ENCODE measurements around the gene TRIM3.

The TRIM3 gene

DNA sequence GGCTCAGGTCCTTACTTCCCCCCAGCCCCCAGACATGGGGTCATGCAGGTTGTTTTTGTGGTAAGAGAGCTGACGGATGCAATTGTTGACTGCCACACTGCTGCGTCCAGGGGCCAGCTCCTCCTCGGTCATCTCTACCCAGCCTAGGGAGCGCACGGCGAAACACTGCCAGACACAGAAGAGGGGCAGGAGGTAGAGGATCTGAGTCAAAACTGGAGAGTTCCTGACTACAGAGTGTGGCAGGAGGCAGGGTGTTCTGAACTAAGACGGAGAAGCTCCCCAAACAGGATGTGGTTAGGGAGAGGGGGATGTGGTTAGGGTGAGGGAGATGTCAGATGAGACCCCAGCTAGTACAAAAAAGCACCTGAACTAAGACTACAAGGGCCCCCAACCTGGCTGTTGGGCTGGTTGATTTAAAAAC, 71.2 kb downstream of the TRIM3 start:
- Histone ChIP-seq H3K9ac (ENCODE audit: low read length) (peak overlapping the region; percentile 49), H3K36me3 (replicated peaks; ENCODE audit: low read depth, low read length) (no peaks in the 10 kb centered on the region), H3K79me2 (ENCODE audit: low read length) (no peaks in the 10 kb centered on the region), H3K27ac (ENCODE audit: low read length) (peak overlapping the region; percentile 54), H3K4me1 (ENCODE audit: low read length) (peaks cover 28% of the 10 kb centered on the region), H4K20me1 (ENCODE audit: insufficient read depth, low read length) (no peaks in the 10 kb centered on the region), H3K4me3 (ENCODE audit: low read length) (peak overlapping the region; percentile 68), H2AFZ (ENCODE audit: low read depth, low read length) (0 out of 2 replicates have a peak overlapping the region, but pooled peaks have one; percentile 25), H3K4me2 (ENCODE audit: low read length) (peak overlapping the region; percentile 92), H3K9me3 (ENCODE audit: insufficient read depth, low read length) (no peaks in the 10 kb centered on the region), H3K27me3 (ENCODE audit: low read depth, low read length) (no peaks in the 10 kb centered on the region)
- no peak for TF ChIP-seq EZH2phosphoT487 (IDR thresholded peaks at IDR 0.05; ENCODE audit: low read depth)
- TF ChIP-seq, protein P1, sequence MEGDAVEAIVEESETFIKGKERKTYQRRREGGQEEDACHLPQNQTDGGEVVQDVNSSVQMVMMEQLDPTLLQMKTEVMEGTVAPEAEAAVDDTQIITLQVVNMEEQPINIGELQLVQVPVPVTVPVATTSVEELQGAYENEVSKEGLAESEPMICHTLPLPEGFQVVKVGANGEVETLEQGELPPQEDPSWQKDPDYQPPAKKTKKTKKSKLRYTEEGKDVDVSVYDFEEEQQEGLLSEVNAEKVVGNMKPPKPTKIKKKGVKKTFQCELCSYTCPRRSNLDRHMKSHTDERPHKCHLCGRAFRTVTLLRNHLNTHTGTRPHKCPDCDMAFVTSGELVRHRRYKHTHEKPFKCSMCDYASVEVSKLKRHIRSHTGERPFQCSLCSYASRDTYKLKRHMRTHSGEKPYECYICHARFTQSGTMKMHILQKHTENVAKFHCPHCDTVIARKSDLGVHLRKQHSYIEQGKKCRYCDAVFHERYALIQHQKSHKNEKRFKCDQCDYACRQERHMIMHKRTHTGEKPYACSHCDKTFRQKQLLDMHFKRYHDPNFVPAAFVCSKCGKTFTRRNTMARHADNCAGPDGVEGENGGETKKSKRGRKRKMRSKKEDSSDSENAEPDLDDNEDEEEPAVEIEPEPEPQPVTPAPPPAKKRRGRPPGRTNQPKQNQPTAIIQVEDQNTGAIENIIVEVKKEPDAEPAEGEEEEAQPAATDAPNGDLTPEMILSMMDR (IDR thresholded peaks at IDR 0.05; ENCODE audit: low read depth, low read length), result no peak

DNA sequence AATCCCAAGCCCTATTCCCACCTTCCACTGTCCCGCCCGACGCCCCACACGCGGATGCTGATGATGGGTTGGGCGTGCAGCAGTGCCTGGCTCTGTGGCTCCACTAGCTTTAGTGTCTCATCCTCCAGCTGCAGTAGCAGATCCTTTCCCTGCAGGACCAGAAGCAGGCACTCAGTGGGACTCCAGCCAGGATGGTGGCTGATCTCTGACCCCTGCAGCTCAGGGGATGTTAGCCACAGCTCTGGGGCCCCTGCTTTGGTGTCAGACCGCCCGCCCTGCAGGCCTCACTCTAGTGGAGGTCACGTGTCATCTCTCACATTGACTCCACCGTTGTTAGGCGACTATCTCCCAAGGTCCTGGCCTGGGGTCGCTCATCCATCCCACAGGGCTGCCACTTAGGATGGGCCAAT, 71.7 kb downstream of the TRIM3 start:
- 0 out of 2 replicates have a peak overlapping the region, but pooled peaks have one; percentile 25 for H2AFZ ChIP-seq (ENCODE audit: low read depth, low read length)
- no peaks in the 10 kb centered on the region for H3K79me2 ChIP-seq (ENCODE audit: low read length)
- H3K9me3 ChIP-seq (ENCODE audit: insufficient read depth, low read length), result no peaks in the 10 kb centered on the region
- no peaks in the 10 kb centered on the region for H3K36me3 ChIP-seq (replicated peaks; ENCODE audit: low read depth, low read length)
- H3K4me3 ChIP-seq (ENCODE audit: low read length), result peak overlapping the region; percentile 68
- peaks cover 28% of the 10 kb centered on the region for H3K4me1 ChIP-seq (ENCODE audit: low read length)
- H3K27ac ChIP-seq (ENCODE audit: low read length), result peak overlapping the region; percentile 54
- peak overlapping the region; percentile 49 for H3K9ac ChIP-seq (ENCODE audit: low read length)
- H3K27me3 ChIP-seq (ENCODE audit: low read depth, low read length), result no peaks in the 10 kb centered on the region
- H3K4me2 ChIP-seq (ENCODE audit: low read length), result peak overlapping the region; percentile 92
- no peaks in the 10 kb centered on the region for H4K20me1 ChIP-seq (ENCODE audit: insufficient read depth, low read length)
- no peak for TF ChIP-seq EZH2phosphoT487 (IDR thresholded peaks at IDR 0.05; ENCODE audit: low read depth)
- TF ChIP-seq, protein P1 (IDR thresholded peaks at IDR 0.05; ENCODE audit: low read depth, low read length), result no peak

DNA sequence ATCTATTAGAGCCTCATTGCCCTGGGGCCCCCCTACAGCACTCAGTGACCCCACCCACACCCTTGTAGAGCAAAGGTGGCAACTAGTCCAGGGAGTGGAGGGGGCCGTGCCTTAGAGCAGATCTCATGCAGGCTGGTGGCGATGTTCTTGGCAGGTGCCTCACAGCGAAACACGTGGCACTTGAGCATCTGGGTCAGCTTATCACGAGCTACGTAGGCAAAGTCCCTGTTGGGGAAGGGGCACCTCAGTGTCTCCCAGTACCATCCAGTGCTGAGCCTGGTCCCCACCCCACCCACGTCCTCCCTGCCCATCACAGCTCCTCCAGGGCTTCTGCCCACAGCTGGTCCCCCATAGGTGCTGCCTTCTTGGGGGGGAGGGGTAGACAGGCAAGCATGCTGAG, 72.3 kb downstream of the TRIM3 start:
- Histone ChIP-seq H3K9me3 (ENCODE audit: insufficient read depth, low read length) (no peaks in the 10 kb centered on the region), H3K4me3 (ENCODE audit: low read length) (no peak overlapping the region), H3K36me3 (replicated peaks; ENCODE audit: low read depth, low read length) (no peaks in the 10 kb centered on the region), H3K9ac (ENCODE audit: low read length) (no peak overlapping the region), H3K27me3 (ENCODE audit: low read depth, low read length) (no peaks in the 10 kb centered on the region), H3K4me1 (ENCODE audit: low read length) (peaks cover 28% of the 10 kb centered on the region), H4K20me1 (ENCODE audit: insufficient read depth, low read length) (no peaks in the 10 kb centered on the region), H3K4me2 (ENCODE audit: low read length) (peak overlapping the region; percentile 92; the same call in 1 of the 2 replicates), H2AFZ (ENCODE audit: low read depth, low read length) (no peak overlapping the region), H3K79me2 (ENCODE audit: low read length) (no peaks in the 10 kb centered on the region), H3K27ac (ENCODE audit: low read length) (no peak overlapping the region)
- TF ChIP-seq EZH2phosphoT487 (IDR thresholded peaks at IDR 0.05; ENCODE audit: low read depth), result no peak
- TF ChIP-seq, protein P1 (IDR thresholded peaks at IDR 0.05; ENCODE audit: low read depth, low read length), result no peak

DNA sequence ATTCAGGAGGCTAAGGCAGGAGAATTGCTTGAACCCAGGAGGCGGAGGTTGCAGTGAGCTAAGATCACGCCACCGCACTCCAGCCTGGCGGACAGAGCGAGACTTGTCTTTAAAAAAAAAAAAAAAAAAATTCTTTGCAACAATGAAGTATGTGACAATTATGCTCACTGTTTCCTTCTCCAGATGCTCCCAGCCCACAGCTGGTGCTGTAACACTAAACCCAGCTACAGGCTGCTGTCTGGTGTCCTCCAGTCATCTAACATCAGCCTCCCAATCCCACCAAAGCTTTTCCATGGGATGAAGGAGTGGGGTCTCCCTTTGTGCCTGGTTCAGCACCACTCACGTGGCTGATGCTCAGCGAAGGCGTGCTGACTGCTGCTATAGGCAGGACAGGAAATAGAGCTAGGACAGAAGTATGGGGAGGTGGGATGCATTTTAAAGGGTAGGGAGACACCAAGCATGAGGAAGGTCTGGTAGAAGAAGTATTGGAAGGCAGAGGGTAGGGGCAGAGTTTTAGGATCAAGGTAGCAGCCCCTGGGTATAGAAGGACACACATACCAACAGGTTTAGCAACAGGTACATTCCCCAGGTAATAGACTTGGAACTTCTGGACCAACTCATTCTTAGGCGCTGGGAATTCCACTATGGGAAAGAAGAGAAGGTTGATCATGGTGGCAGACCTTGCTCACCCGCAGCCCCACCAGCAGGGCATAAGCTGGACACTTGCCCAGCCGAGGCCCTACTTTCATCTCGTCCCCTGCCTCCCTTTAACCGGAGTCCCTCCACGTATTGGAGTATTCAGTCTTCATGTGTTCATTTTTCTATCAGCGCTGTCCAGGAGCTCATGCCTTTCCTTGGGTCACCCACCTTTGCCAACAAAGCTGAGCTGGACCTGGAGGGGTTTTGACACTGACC, 73.1 kb downstream of the TRIM3 start:
- Histone ChIP-seq H3K79me2 (ENCODE audit: low read length) (no peaks in the 10 kb centered on the region), H4K20me1 (ENCODE audit: insufficient read depth, low read length) (no peaks in the 10 kb centered on the region), H3K27ac (ENCODE audit: low read length) (no peak overlapping the region), H3K4me1 (ENCODE audit: low read length) (peaks cover 28% of the 10 kb centered on the region), H3K36me3 (replicated peaks; ENCODE audit: low read depth, low read length) (no peaks in the 10 kb centered on the region), H3K9ac (ENCODE audit: low read length) (no peak overlapping the region), H3K9me3 (ENCODE audit: insufficient read depth, low read length) (no peaks in the 10 kb centered on the region), H3K4me3 (ENCODE audit: low read length) (no peak overlapping the region), H3K4me2 (ENCODE audit: low read length) (no peak overlapping the region), H3K27me3 (ENCODE audit: low read depth, low read length) (no peaks in the 10 kb centered on the region), H2AFZ (ENCODE audit: low read depth, low read length) (no peak overlapping the region)
- TF ChIP-seq EZH2phosphoT487 (IDR thresholded peaks at IDR 0.05; ENCODE audit: low read depth), result no peak
- TF ChIP-seq, protein P1 (IDR thresholded peaks at IDR 0.05; ENCODE audit: low read depth, low read length), result no peak

Data from OCI-LY3 (cell line).